GM18511 (cell line): ENCODE data around the gene FTSJ3.
A peak's percentile ranks its signal among the peaks of the same experiment; 100 is the strongest.

ENCODE experiments used
- ATAC-seq: cut with Tn5 transposase; IDR thresholded peaks from one replicate; pipeline ENCODE4 v1.9.1; 2021; ENCODE audit warnings: mild to moderate bottlenecking, moderate library complexity; ENCODE audit not compliant: unreplicated experiment

The FTSJ3 gene

DNA sequence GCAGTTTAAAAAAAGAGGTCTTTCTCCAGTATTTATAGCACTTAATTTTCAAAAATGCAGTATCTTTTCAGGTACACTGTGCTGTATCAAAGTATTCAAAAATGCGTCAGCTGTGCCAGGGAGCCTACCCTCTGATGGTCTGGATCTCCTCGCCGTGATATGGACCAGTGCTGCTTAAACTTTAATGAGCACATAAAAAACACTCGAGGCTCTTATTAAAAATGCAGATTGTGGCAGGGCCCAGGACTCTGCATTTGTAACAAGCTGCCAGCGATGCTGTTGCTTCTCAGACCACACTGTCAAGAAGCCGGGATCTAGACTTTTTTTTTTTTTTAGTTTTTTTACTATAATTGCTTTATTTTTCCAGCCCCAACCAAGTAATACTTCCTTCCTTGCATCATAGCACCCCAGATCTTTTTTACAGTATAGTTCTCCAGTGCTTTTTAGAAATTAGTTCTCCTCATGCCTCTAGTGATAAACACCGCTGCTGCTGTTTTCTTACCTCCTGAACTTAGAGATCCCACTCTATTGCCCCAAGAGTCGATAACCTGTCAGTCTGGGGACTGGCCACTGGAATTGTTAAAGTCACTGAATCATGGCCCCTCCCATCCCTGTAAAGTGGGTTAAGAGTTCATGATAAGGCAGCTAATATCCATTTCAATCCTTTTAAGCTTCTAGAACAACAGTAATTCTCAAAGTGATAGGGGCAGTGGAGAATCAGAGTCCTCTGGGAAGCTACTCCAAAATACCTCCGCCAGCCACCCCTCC lies 16.6 kb upstream of the FTSJ3 start:
- ATAC-seq: no peak

DNA sequence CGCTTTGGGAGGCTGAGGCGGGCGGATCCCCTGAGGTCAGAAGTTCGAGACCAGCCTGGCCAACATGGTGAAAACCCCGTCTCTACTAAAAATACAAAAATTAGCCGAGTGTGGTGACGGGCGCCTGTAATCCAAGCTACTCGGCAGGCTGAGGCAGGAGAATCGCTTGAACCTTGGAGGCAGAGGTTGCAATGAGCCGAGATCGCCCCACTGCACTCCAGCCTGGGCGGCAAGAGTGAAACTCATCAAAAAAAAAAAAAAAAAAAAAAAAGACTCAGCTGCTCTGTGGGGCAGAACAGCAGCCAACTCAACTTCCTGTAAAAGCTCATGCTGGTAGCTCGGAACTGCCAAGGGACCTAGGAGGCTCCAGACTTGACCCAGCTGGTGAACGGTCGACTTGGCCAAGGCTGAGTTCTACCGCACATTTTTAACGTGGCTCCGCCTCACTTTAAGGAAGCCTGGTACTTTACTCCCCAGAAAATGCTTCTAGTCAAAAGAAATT lies 16.0 kb upstream of the FTSJ3 start:
- ATAC-seq: peak; percentile 34

DNA sequence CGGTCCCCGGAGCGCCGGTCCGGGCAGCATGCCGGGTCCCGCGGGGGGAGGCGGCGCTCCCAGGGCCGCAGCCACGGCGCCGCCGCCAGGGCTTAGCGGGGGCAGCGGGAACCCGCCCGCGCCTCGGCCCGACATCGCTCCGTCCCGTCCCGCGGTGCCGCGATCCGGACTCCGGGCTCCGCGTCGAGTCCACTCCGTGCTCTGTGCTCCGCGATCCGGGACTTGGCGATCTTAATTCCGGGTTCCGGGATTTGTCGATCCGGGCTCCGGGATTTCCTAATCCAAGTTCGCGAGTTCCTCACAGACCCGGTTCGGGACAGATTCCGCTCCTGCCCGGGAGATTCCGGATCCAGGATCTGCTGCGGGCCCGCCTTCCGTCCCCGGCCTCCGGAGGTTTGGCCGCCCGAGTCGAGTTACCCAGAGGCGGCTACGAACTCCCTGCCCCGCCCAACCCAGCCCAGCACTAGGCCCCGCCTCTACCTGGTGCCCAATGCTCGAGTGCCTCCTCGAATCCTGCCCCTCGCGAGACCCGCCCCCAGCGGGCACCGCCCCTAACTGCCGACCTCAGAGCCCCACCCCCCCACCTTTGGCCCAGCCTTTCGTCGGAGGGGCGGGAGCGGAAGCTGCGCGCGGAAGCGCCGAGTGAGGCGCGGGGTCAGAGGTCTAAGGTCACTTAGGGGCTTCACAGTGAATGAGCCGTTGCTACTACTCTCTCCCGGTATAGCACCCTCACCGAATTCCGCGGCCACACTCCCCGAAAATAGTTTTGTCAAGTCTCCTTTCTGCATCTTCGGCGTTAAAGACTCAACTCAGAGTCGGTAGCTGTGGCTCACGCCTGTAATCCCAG lies 15.3 kb upstream of the FTSJ3 start, which contains the start of gene SMARCD2:
Gene SMARCD2 (minus strand): TSS at position 146 of the 847 bp plus-strand sequence. CDS start 11 bp downstream, at position 135.
- peak; percentile 81 for ATAC-seq

- peak; percentile 33 for ATAC-seq
Measured at GRCh38 chr17:63842173-63842539, 14.7 kb upstream of the FTSJ3 start.

DNA sequence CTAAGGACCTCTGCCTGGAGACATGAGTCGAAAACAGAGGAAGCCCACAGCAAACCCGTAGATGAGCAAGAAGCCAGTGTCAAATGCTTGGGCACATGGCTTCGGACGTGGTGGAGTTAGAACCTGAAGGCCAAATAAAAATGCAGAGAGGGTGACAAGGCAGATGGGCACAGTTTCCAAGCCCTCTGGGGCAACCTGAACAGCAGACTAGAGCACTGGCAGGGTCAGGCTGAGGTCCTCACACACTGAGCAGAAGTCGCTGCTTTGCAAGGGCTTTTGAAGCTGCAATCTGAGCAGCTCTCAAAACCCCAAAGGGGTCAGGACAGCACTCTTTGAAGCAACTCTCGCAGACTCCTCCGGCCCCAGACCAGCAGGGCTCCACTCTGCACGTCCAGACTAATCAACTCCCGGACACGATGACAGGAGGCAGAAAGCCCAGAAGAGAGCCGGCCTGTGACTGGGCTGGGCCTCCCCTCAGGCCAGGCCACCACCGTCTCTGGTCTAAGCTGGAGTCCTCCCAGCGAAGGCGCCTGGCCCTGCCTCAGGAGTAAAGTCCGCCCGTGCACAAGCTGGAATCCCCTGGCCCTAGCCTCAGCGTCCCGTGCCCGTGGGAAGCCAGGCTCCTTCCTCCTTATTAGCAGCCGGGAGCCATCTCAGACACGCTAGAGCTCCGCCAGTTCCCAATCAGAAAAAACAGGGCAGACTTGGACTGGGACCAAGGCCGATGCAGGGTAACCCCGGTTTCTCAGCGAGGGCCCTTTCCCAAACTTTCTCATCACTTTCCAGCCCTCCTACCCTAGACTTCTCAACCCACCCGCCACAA lies 14.1 kb upstream of the FTSJ3 start:
- ATAC-seq: no peak

DNA sequence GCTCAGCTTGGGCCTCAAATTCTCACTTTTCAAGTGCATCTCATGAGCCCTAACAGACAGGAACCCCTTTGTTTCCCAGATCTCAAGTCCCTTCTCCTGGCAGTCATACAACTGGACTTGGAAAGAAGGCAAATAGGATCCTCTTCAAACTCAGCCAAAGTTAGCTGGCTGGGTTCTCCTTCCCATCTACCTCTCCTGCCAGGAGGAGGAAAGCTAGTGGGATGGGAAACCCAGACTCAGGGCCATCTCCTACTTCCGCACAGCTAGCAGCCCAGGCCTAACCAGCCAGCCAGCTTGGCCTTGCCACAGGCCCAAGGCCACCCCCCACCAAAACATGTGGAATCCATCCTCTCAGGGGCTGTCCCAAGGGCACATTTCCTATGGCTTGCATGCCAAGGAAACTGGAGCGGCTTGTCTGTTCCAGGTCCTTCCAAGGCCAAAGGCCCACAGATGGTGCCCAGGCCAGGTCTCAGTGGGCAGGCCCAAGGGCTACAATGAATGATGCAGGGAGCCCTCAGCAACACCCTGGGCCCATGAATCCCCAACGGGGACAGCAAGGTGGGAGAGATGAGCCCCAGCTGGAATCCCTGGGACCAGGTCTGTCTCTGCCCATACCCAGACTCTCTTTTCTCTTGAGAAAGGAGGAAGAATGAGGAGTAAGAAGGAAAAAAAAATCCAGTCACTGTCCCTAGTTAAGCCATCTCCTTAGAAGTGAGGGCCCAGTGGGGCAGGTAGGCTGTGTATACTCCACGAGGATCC lies 13.3 kb upstream of the FTSJ3 start:
- no peak for ATAC-seq

DNA sequence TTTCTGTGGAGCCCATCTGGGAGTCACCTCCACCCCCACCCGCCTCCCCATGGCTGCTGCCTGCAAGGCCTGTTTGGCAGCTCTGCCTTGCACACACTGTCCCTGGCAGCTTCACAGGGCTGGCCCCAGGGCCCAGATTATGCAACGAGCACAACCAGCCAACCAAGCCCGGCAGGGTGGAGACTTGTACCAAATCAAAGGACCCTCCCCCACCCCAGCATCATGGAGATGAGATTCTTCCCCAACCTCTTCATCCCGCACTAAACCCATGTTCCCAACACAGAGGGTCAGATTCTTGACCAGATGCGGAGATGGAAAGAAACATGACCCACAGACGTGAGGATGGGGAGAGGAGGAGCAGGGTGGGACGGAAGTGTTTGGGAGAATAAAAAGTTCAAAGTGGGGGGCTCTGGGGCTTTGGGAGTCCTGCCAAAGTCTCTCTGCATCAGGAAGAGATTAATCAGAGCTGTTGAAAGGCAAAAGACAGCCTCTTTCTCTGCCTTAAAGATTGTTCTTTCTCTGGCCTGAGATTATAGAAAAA lies 11.2 kb upstream of the FTSJ3 start:
- ATAC-seq: no peak

DNA sequence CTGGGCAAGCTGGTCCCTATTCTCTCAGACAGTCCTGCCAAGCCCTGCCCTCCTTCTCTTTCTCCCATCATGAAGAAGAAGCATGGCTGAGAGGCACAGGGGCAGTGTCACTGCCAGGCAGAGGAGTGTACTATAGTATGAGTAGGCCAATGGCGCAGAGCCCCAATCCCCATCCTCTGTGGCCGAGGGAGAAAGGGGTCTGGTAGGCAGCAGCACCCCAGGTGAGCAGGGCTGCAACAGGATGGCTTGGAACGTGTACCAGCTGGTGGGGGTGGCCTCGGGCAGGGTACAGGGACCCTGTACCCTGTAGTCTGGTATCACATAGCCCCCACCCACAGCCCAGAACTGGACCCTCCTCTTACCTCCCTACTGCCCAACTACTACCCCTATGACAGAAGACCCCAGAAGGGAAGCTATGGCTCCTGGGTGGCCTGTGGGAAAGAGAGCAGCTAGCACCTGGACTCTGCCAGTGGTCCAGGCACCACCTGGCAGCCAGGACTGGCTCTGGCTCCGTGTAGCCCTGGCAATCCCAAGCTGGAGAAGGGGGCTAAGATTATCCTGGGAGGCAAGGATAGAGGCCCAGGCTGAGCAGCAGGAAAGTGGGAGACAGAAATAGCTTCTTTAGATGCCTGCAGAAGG lies 10.6 kb upstream of the FTSJ3 start:
- ATAC-seq: no peak

GRCh38 chr17:63837480-63837879 lies 10.0 kb upstream of the FTSJ3 start:
- ATAC-seq: no peak

- no peak for ATAC-seq
Measured at GRCh38 chr17:63836811-63837210, 9.3 kb upstream of the FTSJ3 start.

DNA sequence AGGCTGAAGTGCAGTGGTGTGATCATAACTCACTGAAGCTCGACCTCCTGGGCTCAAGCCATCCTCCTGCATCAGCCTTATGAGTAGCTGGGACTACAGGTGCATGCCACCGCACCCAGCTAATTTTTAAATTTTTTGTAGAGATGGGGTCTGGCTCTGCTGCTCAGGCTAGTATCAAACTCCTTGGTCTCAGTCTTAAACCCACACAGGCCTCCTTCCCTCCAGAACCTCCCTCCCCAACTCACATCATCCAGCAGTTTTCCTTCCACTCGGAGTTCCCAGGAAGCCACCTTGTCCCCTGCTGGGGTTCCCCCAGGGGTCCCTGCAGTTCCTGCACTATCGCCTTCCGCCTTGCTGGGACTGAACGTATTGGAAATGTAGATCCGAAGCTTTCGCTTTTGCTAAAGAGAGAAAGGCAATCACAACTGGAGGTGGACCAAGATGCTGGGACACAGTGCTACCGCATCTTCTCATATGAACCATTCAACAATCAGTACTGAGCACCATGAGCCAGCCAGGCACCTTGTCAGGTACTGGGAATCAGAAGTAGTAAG lies 7.8 kb upstream of the FTSJ3 start:
- no peak for ATAC-seq

- ATAC-seq: peak; percentile 69
Measured at GRCh38 chr17:63834431-63835166, 7.1 kb upstream of the FTSJ3 start.

DNA sequence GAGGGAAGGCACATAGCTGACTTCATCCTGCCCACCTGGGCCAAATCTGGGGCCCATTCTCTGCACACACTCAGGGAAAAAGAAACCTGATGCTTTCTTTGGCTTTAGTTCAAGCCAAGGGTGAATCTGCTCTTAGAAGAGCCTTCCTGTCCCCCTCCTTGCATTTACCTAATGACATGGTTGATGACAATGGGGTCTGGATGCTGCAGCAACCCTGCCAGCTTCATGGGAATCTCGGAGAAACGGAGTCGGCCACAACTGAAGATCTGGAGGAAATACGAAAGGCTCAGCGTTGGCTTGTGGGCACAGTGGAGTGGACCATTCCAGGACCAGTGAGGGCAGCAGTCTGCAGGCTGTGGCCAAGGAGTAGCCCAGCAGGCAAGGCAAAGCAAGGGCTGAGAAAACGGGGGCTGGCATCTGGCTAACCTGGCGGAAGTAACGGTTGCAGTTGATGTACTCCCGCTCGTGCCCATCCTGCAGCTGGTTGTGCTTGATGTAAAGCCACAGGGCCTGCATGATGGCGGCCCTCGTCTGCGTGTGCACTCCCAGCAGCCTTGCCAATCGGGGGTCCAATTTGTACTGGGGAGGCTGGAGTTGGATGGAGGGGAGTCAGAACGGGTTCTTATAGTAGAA lies 6.4 kb upstream of the FTSJ3 start:
- ATAC-seq: no peak

DNA sequence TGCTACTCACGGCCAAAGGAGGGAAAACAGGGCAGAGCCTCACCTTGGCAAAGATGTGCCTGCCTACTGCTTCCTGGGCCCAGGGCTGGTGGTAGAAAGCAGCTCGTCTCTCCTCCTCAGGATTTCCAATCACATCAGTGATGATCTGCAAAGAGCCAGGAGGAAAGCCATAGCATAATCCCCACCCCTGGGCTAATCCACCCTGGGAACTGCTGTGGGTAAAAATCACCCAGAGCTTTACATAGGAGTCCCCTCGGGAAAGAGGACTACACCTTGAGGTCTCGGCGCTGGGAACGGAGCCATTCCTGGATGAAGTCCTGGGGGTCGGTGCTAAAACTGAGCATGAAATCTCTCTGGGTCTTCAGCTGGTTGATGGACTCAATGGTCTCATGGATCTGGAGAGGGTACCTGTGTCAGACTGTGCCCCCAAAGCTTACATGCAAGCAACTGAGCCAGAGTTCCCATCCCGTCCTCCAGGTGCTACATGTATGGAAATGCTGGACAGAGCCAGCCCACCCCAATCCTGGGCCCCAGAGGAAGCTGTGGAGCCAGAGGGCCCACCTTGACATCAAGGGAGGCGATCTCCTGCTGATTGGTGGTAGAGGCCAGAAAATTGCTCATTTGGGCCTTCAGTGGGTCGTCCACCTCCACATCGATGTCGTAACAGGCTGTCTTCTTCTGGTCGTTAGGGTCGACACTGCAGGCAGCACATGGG lies 5.7 kb upstream of the FTSJ3 start:
- no peak for ATAC-seq

DNA sequence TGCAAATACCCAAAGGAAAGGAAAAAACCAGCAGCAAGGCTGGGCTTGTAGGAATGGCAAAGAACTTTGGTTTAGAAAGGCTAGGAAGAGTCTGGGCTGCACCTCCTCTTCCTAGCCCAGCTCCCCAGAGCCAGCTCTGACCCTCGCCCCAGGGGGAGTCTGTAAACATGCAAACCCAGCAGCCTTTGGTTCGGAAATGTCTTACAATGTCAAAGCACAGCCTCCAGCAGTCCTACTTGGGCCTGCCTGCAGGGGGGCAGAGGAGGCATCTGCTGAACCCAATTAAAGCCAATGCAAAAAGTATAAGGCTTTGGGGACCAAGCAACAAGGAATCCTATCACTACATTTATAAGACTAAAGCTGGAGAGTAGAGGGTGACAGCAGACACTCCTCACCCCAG lies 5.0 kb upstream of the FTSJ3 start:
- ATAC-seq: no peak

DNA sequence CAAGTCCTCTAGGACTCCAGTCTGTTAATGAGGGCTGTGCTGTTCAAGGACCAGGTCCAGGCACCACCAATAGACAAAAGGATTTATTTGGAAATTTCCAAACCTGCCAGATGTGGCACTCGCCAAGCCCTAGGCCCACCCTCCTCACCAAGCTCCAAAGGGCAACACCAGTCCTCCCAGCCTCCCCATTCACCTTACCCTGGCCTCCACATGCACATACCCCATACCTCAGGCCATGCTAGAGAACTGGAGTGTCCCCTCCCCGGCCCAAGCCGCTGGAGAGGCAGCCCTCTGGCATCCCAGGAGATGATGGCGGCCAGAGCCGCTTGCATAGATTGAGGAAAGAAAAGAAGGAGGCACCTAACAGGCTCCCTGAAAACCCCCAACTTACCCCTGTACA lies 4.6 kb upstream of the FTSJ3 start:
- no peak for ATAC-seq

- no peak for ATAC-seq
Measured at GRCh38 chr17:63831505-63831904, 4.0 kb upstream of the FTSJ3 start.
